RWPE1 (cell line): ENCODE data around the gene RENBP.

Experiments
- CTCF ChIA-PET: fragments of 350-600 bp; sonication (Branson Sonifier 250); formaldehyde crosslinking; extraction: SDS; loops from one replicate; lab custom pipeline; 2021; lab: Yijun Ruan, JAX
- POLR2A ChIA-PET: fragments of 400-600 bp; formaldehyde crosslinking; extraction: SDS; loops from one replicate; lab custom pipeline; 2020; ENCODE audit warnings: antibody characterized with exemption; ENCODE audit not compliant: low non-redundant PET; lab: Yijun Ruan, JAX
- DNase-seq: peaks from one replicate; pipeline ENCODE4 v3.0.0; 2012; ENCODE audit warnings: low spot score
- H3K27ac ChIP-seq: fragments of 450-650 bp; 2 replicates; pipeline ENCODE4 v1.5.1; 2017
- TF ChIP-seq, protein P1 (sequence below): fragments of 450-650 bp; conservative IDR thresholded peaks from 2 replicates; pipeline ENCODE4 v1.5.1; 2017; ENCODE audit warnings: low read depth, mild to moderate bottlenecking

RENBP gene

DNA sequence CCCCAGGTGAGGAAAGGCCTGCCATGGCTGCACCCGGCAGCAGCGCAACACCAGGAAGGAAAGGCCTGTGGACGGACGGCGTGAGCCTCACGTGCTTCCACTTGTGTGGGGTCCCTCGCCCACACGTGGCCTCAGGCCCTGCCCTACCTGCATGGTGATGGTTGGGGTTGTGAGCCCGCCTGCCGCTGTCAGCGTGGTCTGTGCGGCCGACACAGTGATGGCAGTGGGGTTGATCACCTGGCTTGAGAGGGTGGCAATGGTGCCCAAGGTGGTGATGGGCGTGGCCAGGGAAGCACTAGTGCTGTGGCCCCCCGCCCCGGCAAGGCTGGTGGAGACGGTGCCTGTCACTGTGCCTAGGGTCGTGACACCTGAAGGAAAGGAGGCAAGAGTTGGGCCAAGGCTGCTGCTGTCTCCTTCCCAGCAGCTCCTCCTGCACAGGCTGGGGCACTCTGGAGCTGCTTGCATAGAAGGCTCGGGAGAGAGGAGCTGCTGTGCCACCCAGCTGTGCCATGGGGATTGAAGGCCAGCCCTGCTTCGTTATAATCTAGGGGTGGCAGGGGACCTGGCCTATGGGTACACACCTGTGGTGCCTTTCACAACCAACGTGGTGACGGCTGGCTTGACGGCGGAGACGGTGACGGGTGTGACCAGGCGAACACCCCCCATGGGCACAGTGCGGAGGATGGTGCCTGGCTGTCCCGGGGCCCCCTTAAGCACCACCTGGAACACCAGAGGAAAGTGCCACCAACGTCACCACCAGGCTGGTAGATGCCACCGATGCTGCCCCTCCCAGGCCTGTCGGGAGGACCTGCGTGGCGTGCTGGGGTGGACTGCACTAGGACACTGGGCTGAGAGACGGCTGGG is 11.8 kb upstream of the RENBP start:
- ChIA-PET POLR2A (no interaction called here), CTCF (no interaction called here)
- TF ChIP-seq, protein P1, sequence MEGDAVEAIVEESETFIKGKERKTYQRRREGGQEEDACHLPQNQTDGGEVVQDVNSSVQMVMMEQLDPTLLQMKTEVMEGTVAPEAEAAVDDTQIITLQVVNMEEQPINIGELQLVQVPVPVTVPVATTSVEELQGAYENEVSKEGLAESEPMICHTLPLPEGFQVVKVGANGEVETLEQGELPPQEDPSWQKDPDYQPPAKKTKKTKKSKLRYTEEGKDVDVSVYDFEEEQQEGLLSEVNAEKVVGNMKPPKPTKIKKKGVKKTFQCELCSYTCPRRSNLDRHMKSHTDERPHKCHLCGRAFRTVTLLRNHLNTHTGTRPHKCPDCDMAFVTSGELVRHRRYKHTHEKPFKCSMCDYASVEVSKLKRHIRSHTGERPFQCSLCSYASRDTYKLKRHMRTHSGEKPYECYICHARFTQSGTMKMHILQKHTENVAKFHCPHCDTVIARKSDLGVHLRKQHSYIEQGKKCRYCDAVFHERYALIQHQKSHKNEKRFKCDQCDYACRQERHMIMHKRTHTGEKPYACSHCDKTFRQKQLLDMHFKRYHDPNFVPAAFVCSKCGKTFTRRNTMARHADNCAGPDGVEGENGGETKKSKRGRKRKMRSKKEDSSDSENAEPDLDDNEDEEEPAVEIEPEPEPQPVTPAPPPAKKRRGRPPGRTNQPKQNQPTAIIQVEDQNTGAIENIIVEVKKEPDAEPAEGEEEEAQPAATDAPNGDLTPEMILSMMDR: no peak
- DNase-seq: no peak
- no peak overlapping the region for H3K27ac ChIP-seq

DNA sequence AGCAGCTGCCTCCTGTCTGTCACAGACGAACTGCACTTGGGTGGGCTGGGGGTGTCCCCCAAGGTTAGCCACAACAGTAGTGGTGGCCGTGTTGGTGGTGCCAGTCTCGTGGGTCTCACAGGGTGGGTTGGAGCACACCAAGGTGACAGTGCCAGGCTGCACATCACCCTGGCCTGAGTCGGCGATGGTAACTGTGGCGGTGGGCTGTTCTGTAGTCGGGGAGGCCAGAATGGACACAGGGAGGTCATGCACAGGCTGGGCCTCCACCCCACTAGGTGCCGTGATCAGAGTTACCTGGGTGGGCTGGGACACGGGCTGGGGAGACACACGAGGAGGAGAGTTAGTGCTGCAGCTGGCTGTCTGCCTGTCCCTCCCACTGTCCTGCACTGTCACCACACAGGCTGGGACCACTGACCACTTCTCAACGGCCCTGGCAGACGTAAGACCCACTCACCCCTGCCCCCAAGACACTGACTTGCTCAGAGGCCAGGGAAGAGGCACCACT is 10.8 kb upstream of the RENBP start:
- H3K27ac ChIP-seq: no peak overlapping the region
- TF ChIP-seq, protein P1: no peak
- POLR2A ChIA-PET: no interaction called here
- no peak for DNase-seq
- CTCF ChIA-PET: no interaction called here

DNA sequence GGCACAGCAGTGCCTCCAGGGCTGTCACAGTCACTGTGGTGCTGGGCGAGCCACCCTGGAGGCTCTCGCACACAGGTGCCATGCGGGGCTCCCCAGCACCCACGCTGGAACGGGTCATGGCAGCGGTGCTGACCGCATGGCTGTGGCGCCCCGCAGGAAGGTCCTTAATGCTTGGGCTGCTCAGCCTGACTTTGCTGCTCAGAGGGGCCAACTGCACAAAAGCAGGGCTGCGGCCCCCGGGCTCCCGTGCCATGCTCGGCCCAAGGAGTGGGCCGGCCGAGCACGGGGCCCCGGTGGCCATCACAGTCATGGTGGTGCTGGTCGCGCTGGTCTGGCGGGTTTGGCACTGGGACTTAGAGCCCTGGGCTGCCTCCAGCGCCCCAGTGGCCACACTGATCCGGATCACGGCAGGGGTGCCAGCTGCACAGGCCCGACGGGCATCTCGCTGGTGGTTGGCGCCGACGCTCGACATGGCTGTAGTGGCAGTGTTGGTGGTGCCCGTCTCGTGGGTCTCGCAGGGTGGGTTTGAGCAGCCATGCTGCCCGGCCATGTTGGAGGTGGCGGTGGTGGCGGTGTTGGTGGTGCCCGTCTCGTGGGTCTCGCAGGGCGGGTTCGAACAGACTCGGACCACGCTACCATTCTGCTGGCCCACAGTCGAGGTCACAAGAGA is 10.2 kb upstream of the RENBP start:
- no peak overlapping the region for H3K27ac ChIP-seq
- no peak for DNase-seq
- CTCF ChIA-PET: no interaction called here
- POLR2A ChIA-PET: no interaction called here
- TF ChIP-seq, protein P1: no peak

DNA sequence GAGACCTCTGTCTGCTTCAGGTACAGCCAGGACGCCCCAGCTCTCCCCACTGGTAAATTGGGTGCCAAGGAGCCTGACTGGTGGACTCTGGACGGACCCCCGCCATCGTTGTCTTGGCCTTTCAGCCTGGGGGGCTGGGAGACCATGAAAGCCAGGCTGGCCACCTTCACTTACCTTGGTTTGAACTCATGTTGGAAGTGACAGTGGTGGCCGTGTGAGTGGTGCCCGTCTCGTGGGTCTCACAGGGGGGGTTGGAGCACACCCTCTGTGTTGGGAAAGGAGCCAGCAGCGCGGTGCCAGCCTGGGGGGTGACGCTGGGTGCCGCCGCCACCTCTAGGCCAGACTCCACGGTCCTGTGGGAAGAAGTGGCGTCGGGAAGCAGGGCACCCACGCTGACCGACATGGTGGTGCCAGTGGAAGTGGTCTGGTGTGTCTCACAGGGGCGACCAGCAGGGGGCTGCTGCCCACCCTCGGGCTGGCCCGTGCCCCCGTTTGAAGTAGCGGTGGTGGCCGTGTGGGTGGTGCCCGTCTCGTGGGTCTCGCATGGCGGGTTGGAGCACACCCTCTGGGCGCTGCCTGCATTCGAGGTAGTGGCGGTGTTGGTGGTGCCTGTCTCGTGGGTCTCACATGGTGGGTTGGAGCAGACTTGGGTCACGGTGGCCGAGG is 9.6 kb upstream of the RENBP start:
- ChIA-PET CTCF (interaction anchor here (0.6 kb wide), 1 partner anchor 11 kb away, joined by 3 read pairs; no protein-coding TSS in a partner anchor), POLR2A (no interaction called here)
- TF ChIP-seq, protein P1: no peak
- peak overlapping the region; percentile 24; the same call in 1 of the 2 replicates for H3K27ac ChIP-seq
- no peak for DNase-seq

DNA sequence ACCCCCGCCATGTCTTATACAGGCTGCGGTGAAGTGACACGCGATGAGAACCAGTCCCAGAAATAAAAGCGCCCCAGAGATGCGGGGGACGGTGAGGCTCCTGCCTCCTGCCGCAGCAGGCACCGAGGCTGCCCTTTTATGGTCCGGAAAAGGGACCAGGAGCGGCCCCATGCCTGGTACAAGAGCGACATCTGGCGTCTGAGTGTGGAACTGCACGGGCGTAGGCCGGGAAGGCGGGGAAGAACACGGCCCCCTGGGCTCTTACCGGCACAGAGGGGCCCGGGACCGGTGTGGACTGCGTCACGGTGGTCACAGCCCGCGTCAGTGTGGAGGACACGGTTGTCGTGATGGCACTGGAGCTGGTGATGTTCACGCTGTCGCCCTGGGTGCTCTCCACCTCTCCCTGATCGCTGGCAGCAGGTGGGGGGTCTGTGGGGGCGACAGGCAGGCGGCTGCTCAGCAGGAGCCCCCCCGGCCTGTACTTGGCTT is 8.9 kb upstream of the RENBP start:
- H3K27ac ChIP-seq: peak overlapping the region; percentile 24; the same call in 1 of the 2 replicates
- ChIA-PET CTCF (interaction anchor here (0.6 kb wide), 1 partner anchor 11 kb away, joined by 3 read pairs; no protein-coding TSS in a partner anchor), POLR2A (no interaction called here)
- TF ChIP-seq, protein P1: peak; percentile 83
- peak; percentile 49 for DNase-seq
